GM18526 (cell line): ENCODE measurements around the gene NEK10.

Source experiments
- POLR2A ChIP-seq: IDR thresholded peaks from 3 replicates; pipeline ENCODE4 v1.6.1; 2011; ENCODE audit not compliant: insufficient read length; ENCODE audit errors: extremely low read depth

Gene NEK10

DNA sequence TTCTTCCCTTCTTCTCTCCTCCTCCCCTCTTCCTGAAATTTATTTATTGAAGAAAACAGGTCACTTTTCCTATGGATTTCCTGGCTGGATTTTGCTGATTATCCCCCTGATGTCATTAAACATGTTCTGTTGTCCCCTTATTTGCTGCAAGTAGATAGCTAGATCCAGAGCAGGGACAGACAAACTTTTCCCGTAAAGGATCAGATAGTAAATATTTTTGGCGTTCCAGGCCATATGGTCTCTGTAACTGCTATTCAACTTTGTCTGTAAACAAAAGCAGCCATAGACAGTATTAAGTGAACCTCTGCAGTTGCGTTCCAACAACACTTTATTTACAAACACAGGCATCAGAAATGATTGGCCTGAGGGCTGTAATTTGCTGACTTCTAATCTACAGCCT, 241.3 kb downstream of the NEK10 start:
- TF ChIP-seq POLR2A: no peak

DNA sequence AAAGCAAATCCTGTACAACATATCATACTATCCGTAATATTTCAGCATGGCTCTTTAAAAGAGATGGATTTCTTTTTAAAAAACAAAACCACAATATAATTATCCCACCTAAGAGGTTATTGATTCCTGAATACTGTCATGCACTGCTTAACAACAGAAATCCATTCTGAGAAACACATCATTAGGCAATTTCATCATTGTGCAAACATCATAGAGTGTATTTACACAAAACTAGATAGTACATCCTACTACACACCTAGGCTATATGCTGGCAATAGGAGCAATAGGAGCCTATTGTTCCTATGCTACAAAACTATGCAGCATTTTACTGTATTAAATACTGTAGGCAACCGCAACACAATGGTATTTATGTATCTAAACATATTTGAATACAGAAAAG, 242.0 kb downstream of the NEK10 start:
- no peak for TF ChIP-seq POLR2A

DNA sequence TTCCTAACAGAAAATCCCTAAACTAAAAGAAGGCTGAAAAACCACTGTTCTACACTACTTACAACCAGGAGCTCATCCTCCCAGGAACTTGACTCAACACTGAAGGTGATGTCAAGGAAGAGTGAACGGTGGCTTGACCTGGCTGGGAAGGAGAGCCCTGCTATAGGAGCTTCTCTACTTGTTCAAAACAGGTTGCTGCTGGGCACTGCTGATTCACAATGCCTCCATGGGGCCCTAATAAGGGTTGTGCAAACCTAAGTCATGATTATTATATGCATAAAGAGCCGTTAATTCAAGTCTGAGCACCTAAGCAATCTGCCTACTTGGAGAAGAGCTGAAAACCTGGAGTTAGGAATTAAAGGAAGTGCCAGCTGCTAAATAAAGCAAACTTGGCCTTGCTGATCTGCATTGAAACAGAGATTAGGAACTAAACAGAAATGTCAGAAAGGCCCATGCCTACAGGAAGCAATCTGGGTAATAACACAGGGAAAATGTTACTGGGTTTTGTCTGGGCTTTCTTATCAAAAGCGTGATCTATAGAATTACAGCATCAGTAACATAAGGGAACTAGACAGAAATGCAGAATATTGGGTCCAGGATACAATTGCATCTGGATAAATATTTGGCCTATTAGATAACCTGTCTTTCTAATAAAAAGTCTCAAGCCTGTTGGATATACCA, 243.2 kb downstream of the NEK10 start:
- no peak for TF ChIP-seq POLR2A

DNA sequence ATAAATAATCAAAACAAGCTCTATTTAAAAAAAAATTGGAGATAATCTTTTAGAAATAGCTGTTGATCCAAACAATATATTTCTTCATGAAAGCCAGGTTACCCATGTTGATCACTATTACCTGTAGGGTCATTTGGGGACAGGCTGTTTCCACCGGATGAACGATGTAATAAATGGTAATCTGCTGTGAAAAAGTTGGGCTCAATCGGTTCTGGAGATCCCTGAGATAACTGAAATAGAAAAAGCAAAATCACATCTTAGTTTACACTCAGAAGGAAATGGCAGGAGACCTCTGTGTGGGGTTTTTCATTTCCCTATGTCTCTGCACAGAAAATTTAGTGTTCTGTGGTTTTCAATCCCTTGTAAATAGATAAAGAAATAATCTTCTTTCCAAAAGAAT, 249.5 kb downstream of the NEK10 start:
- TF ChIP-seq POLR2A: no peak

DNA sequence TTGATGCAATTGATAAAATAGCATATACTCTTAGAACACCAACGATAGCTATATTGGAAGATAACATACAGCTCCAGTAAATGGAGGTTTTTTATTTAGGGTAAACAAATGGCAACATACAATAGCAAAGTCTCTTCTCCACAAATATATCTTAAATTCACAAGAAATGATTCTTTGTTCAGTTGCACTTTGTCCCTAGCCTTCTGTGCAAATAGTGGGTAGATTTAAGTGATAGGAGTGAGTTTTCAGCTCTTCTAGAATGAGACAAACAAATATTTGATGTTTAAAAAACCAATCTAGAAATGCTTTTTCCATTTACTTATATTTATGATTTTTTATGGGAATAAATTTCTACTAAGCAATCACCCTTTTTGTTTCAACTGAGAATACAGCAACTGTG, 253.8 kb downstream of the NEK10 start:
- no peak for TF ChIP-seq POLR2A

DNA sequence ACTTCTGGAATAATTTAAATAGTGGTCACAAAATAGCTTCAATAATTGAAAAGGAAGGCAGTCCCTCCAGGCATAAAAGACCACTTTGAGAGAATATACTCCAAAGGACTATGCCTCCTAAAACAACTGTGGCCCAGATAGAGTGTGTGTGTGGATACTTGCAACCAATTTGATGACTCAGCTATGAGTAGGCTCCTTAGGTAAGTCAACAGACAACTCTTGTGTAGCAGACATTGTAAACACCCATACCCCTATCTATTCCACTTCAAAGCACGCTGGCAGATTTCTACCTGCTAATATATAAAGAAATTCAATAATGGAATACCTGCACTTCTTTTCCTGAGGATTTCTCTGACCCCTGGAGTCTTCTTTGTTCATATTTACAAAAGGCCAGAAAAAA, 254.5 kb downstream of the NEK10 start:
- no peak for TF ChIP-seq POLR2A

DNA sequence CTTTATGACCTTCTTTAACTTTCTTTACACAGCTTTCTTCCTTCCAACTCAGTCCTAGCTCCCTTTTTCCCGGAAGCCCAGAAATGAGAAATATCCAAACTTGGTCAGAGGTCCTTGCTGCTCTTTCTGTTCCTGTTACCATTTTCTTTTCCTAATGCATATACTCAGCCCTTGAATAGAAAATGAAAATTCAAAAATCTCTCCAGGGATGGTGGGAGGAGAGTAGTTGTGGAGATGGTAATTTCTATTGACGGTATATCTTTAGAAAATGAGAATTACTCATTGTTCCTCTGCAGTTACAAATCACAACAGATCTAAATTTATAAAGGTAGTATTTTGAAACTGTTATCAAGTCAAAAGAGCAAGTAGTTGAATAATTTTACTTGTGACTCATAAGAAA, 255.1 kb downstream of the NEK10 start:
- TF ChIP-seq POLR2A: no peak

DNA sequence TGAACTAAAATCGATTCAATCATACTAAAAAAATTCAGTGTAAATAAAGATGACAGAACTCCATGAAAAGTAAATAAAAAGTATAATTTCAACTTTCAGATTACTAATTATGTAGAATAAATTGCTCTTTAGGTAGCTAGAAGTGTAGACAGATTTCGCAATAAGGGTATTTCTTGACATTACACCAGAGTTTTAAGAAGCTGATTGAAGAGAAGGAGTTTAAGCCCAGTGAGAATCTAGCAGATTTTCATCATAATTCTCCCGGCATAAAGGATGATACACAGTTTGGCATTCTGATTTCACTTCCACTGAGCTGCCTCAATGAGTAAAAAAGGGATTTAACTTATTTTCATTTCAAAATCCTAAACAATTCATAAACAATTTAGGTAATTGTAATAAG, 259.2 kb downstream of the NEK10 start:
- TF ChIP-seq POLR2A: no peak

DNA sequence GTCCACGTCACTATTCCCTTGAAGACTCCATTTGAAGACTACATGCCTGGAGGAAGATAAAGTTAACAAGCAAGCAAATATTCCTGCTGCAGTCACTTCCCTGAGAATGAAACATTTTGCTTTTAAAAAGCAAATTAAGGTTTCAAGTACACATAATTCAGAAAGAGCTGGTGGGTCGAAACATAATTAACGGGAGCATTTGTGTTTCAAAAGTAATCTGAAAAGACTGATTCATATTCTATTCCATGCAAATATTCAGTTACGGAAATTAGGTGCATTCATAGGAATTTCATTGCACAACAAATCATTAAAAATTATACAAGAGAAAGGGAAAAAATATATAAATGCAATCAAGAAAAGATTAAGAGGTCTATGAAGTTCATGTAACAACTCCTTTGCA, 260.9 kb downstream of the NEK10 start:
- no peak for TF ChIP-seq POLR2A

DNA sequence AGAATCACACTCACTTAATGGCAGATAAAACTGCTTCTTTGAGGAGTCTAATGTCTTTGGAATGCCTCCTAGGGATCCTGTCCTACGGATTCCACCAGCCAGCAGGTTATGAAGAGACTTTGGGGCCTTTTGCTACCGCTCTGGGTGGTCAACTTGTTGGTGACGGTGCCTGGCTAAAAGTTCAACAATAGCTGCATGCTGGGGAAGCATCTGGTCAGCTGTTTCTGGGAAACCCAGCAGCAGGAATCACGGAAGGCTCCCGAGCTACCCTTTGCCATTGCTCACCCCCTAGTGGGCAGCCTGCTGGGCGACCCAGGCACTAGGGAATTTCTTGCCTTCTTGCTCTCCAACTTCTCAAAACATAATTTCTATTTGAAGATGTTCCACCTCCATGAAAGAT, 263.3 kb downstream of the NEK10 start:
- TF ChIP-seq POLR2A: no peak

DNA sequence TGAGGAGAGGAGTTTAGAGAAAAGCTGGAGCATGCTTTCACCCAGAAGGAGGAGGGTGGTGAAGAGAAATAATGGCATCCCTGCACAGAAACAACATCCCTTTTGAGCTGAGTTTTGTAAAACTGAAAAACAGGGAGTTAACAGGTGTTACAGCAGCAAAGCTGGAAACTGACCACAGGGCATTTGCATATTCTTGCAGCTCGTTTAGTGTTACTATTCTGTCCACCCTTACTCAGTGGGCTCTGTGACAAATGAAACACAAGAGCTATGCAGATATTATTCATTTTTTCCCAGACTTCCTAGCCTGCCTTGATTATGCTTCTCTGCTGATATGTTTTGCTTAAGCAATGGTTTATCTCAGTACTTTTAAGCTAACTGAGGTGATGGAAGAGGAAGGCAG, 272.0 kb downstream of the NEK10 start:
- no peak for TF ChIP-seq POLR2A

DNA sequence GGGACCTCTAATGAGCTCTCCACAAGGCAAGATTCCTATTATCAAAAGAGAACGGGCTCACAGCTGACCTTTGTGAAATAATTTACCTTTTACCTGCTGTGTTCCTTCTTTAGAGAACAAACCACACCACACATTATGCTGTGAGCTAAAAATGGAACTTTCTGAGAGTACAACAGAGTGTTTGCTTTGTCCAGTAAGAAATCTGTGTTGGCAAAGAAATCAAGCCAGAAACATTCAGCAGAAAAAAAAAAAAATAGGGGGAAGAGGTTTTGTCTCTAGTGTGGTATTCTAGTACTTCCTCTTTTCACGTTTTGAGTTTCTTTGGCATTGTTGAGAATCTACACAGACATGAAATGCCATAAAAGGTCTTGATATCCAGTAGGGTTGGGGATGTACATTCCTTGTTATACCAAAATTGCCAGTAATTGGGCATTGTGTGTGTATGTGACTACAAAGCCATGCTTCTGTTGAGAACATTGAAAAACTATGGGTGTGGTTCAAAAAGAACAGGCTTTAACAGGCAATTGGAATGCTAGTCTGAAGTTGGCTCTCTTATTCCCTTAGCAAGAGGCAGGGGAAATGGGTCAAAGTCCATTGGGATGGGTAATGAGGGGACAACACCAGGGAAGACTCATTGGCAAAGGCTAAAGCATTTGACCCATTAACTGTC, 273.5 kb downstream of the NEK10 start:
- no peak for TF ChIP-seq POLR2A

DNA sequence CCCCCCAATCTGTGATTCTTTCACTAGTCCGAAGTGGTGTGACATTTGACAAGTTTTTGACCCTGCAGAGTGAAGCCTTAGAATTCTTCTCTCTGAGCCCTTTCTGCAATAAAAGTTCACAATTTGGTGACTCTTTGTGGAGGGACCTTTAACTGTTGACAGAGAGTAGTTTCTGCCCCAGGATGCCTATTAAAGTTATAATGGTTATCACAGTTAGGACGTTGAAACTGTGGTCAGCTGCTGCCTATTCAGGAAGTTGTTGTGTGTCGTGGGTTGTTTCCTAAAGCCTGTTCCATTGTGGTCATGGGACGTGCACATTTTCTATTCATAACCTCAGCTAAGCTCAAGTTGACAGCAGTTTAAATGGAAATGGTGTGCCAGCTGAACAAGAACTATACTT, 274.5 kb downstream of the NEK10 start:
- TF ChIP-seq POLR2A: no peak

DNA sequence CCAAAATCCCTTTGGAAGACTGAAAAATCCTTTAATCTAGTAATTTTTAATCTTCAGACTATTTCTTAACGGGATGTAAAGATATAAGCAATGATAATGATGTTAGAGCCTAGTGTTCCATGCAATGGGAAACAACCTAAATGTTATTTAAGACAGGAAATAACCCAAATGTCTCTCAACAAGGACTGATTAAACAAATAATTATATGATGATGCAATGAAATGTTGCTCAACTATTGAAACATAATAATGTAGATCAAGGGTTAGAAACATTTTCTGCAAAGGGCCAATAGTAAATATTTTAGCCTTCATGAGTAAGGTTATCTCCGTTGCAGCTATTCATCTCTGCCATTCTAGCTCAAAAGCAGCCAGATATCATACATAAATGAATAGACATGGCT, 275.4 kb downstream of the NEK10 start:
- TF ChIP-seq POLR2A: no peak

DNA sequence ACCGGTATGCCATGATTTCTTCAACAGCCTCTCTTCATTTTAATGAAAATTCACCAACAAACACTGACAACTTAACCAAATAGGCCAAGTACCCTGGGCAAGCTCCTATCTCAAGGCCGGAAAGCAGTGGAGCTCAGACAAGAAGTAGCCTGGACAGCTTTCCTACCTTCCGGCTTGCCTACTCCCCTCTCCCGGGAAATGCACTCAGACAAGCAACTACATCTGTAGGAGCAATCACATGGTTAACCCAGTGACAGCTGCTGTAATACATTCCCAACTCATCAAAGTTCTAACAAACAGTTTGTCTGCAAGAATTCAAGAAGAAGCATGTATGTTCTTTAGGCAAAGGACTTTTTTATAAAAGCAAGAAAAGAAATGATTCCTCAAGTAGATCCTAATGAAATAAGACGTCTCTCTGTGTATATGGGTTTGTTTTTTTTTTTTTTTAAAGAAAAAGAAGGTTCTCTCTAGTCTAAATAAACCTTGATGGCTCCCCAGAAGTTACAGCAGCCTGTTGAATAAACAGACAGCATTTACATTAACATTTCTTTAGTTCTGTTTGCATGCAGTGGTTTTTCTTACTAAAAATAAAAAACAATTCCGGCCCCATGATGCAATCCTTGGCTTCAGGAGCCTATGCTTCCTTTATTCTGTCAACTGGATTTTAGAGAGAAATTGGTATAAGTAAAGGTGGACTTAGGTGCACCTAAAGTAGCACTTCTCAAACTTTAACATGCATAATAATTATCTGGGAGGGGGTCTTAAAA, 278.7 kb downstream of the NEK10 start:
- TF ChIP-seq POLR2A: no peak

DNA sequence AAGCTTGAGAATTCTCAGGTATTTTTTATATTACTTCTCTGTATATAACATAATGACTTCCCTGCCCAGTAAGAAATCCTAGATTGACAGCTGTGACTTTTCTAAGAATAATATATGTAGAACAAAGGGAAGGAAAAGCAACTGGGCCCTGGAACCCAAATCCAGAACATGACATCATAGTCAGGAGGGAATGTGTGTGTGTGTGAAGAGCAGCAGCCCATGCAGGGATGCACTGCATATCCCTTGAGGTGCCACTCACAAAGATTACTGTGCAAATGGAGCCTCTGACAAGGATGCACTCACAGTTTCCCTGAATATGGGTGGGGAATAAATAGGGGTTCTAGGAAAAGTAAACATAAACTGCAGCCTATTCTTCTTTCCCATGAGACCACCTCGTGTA, 279.5 kb downstream of the NEK10 start:
- no peak for TF ChIP-seq POLR2A

DNA sequence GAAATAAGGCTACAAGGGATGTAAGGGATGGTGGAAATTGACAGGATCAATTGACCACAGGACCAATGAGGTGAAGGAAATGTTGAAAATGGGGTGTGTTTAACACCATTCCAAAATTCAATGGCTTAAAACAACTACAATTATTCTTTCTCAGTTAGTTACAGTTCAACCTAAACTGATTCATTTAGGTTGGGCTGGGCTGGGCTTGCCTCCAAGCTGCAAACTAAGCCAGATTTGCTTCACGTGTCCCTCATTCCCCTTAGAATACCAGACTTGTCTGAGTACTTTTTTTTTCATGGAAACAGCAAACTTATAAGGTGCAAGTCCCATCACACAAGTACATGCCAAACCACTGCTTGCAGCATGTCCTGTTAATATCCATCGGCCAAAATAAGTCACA, 280.1 kb downstream of the NEK10 start:
- TF ChIP-seq POLR2A: no peak
